Heart left ventricle (tissue), 13 donors: ENCODE data around the gene HRH2.

Experiments used
- CTCF ChIP-seq, 12 donors: fragments of 200-600 bp; sonication (generic) in 4 of 12; IDR thresholded peaks; one replicate each; pipeline versions ENCODE4 v1.5.0 to v1.8.0; 2018 to 2022; ENCODE audit warnings: antibody characterized with exemption in 12 of 12, mild to moderate bottlenecking in 5 of 12
- POLR2A ChIP-seq, 2 donors: fragments of 450-650 bp; IDR thresholded peaks; one replicate each; pipeline ENCODE4 v1.6.1; 2017; ENCODE audit warnings: antibody characterized with exemption in 2 of 2, mild to moderate bottlenecking in 2 of 2, moderate library complexity in 2 of 2
- donor health status: ischemic (EF 13 %, LVEDD 7.1; RV severe dilation, severe dysfunction).
- donor health status: DM: no; HTN: yes; CAD: no.
- donor health status: DM: no; HTN: no; CAD: no.
- donor health status: ischemic (EF 25% LVEDD 6.9; RV normal size, moderate dysfunction).
- donor health status: ischemic (EF 25% LVEDD 5.7; RV mildly dilated, moderate dysfunction).
- donor health status: ischemic (EF 35%, LVEDD 5.7; RV mildly dilated, moderate dysfunction).
- donor health status: nonischemic (EF 11% LVEDD 7.7; RV severe dilation, severe dysfunction).
- donor health status: DM: yes; HTN: yes; CAD: no.
- donor health status: PGD.
- donor health status: ischemic (EF 29% LVEDD 5.4; RV normal size, mild dysfunction).
- donor health status: nonischemic (EF 23%, LVEDD 6.1; RV moderate dilation, normal function).

DNA sequence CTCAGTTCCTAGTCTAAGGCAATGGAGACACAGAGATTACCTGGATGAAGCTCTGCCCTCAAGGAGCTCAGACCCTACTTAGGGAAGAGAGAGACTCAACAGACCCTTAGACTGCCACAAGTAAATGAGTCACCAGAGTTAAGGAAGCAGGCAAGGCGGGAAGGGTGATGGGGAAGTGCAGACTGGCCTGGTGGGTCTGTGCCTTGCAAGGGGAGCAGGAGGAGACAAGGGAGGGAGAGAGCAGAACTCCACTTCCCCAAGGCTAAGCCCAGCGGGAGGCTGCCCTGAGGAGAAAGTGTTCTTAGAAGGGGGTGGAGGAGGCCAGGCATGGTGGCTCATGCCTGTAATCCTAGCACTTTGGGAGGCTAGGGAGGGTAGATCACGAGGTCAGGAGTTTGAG lies 83.7 kb downstream of the HRH2 start:
- no peak for TF ChIP-seq CTCF (IDR thresholded peaks at IDR 0.05)
- no peak for TF ChIP-seq POLR2A (IDR thresholded peaks at IDR 0.05)
